ENCODE measurements around the gene TNFRSF4.

TNFRSF4 gene

GRCh38 chr1:1163538-1164070, 50.3 kb downstream of the TNFRSF4 start:
- no peak overlapping the region for H3K4me3 Mint-ChIP-seq
- H3K4me1 Mint-ChIP-seq (ENCODE audit: low read depth): no peaks in the 10 kb centered on the region
- no peak overlapping the region for H3K27ac Mint-ChIP-seq
- H3K9me3 Mint-ChIP-seq: no peaks in the 10 kb centered on the region
- no peaks in the 10 kb centered on the region for H3K27me3 Mint-ChIP-seq (ENCODE audit: low read depth)
- H3K36me3 Mint-ChIP-seq (ENCODE audit: low read depth): no peaks in the 10 kb centered on the region

- H3K27ac Mint-ChIP-seq: no peak overlapping the region
- H3K9me3 Mint-ChIP-seq: no peaks in the 10 kb centered on the region
- H3K4me3 Mint-ChIP-seq: no peak overlapping the region
- no peaks in the 10 kb centered on the region for H3K36me3 Mint-ChIP-seq (ENCODE audit: low read depth)
- H3K4me1 Mint-ChIP-seq (ENCODE audit: low read depth): no peaks in the 10 kb centered on the region
- no peaks in the 10 kb centered on the region for H3K27me3 Mint-ChIP-seq (ENCODE audit: low read depth)
Measured at GRCh38 chr1:1162597-1163537, 51.1 kb downstream of the TNFRSF4 start.

GRCh38 chr1:1161683-1162079, 52.3 kb downstream of the TNFRSF4 start:
- no peak overlapping the region for H3K27ac Mint-ChIP-seq
- H3K4me3 Mint-ChIP-seq: no peak overlapping the region
- H3K4me1 Mint-ChIP-seq (ENCODE audit: low read depth): no peaks in the 10 kb centered on the region
- no peaks in the 10 kb centered on the region for H3K9me3 Mint-ChIP-seq
- no peaks in the 10 kb centered on the region for H3K27me3 Mint-ChIP-seq (ENCODE audit: low read depth)
- H3K36me3 Mint-ChIP-seq (ENCODE audit: low read depth): no peaks in the 10 kb centered on the region

All from T-helper 1 cell treated with Interleukin-12 subunit alpha and Interleukin-12 subunit beta and Interleukin-4 antibody, amounts not matched to agents 30 μg/mL and 1 μg/mL, for 36 hours (primary cell).